Keratinocyte (primary cell): Measurements from ENCODE around the gene LMO7. TPM values are rescaled to one million over a fixed set of nuclear protein-coding genes. Genes with fewer than 3 reads are reported as not detected.

ENCODE experiments used
- DNase-seq: peaks from one replicate; pipeline ENCODE4 v3.0.0-alpha.2; 2011; ENCODE audit warnings: low read depth, missing footprints, low spot score
- FAIRE-seq: peaks from 2 replicates; lab custom pipeline; 2011; peaks lifted over from hg19 to GRCh38; lab: Jason Lieb, UNC
- H2AFZ ChIP-seq: 2 replicates; pipeline ENCODE4 v1.6.0; 2012; ENCODE audit warnings: low read length, control low read depth, inconsistent platforms; ENCODE audit not compliant: control insufficient read depth
- H3K27ac ChIP-seq: 2 replicates; pipeline ENCODE4 v1.5.1; 2011; ENCODE audit warnings: low read length; ENCODE audit not compliant: control insufficient read depth, insufficient read depth
- H3K27me3 ChIP-seq: 3 replicates; pipeline ENCODE4 v1.6.0; 2011; ENCODE audit warnings: low read length; ENCODE audit not compliant: control insufficient read depth, insufficient read depth; ENCODE audit errors: extremely low read depth
- H3K36me3 ChIP-seq, 2 experiments: 2 replicates in 1 of 2; 3 replicates in 1 of 2; pipeline ENCODE4 v1.5.1; 2011; ENCODE audit warnings: low read length in 2 of 2, mild to moderate bottlenecking in 1 of 2; ENCODE audit not compliant: control insufficient read depth in 2 of 2, insufficient read depth in 2 of 2; ENCODE audit errors: extremely low read depth in 1 of 2
- H3K4me1 ChIP-seq: 3 replicates; pipeline ENCODE4 v1.5.1; 2011; ENCODE audit warnings: low read length; ENCODE audit not compliant: control insufficient read depth, insufficient read depth; ENCODE audit errors: extremely low read depth
- H3K4me2 ChIP-seq: 3 replicates; pipeline ENCODE4 v1.6.0; 2011; ENCODE audit warnings: low read depth, low read length; ENCODE audit not compliant: control insufficient read depth, insufficient read depth; ENCODE audit errors: extremely low read depth
- H3K4me3 ChIP-seq, 3 experiments: fragments of 200-600 bp in 1 of 3; sonication (generic) in 1 of 3; 2 replicates in 2 of 3; 3 replicates in 1 of 3; pipeline ENCODE4 v1.5.1; 2011 to 2016; ENCODE audit warnings: low read length in 3 of 3, mild to moderate bottlenecking in 3 of 3, control low read depth in 2 of 3, inconsistent platforms in 1 of 3, low read depth in 1 of 3, mixed read lengths in 1 of 3, mixed run types in 1 of 3, moderate library complexity in 1 of 3; ENCODE audit not compliant: control insufficient read depth in 2 of 3, insufficient read depth in 2 of 3; ENCODE audit errors: extremely low read depth in 1 of 3
- H3K79me2 ChIP-seq: 2 replicates; pipeline ENCODE4 v1.6.0; 2012; ENCODE audit warnings: low read length; ENCODE audit not compliant: control insufficient read depth, insufficient read depth
- H3K9ac ChIP-seq: 3 replicates; pipeline ENCODE4 v1.6.0; 2011; ENCODE audit warnings: low read length; ENCODE audit not compliant: control insufficient read depth, insufficient read depth; ENCODE audit errors: extremely low read depth
- H3K9me1 ChIP-seq: 3 replicates; pipeline ENCODE4 v1.6.0; 2011; ENCODE audit warnings: low read length; ENCODE audit not compliant: control insufficient read depth, insufficient read depth; ENCODE audit errors: extremely low read depth
- H3K9me3 ChIP-seq: 2 replicates; pipeline ENCODE4 v1.5.1; 2012; ENCODE audit warnings: low read depth, low read length; ENCODE audit not compliant: control insufficient read depth
- H4K20me1 ChIP-seq: 3 replicates; pipeline ENCODE4 v1.6.0; 2011; ENCODE audit warnings: low read length; ENCODE audit not compliant: control insufficient read depth, insufficient read depth; ENCODE audit errors: extremely low read depth
- CTCF ChIP-seq, 3 experiments: IDR thresholded peaks in 1 of 3; conservative IDR thresholded peaks in 1 of 3; optimal IDR thresholded peaks in 1 of 3; 2 replicates in 2 of 3; 3 replicates in 1 of 3; pipeline versions ENCODE3 to v1.5.1; 2011; ENCODE audit warnings: low read length in 3 of 3, mild to moderate bottlenecking in 3 of 3, moderate library complexity in 2 of 3, control low read depth in 1 of 3, inconsistent platforms in 1 of 3; ENCODE audit not compliant: insufficient read depth in 2 of 3; ENCODE audit errors: extremely low read depth in 1 of 3
- EZH2 ChIP-seq: IDR thresholded peaks from one replicate; pipeline ENCODE4 v1.6.1; 2012; ENCODE audit warnings: inconsistent platforms, mild to moderate bottlenecking, low read length, moderate library complexity
- dilution Hi-C: fragments of 300-500 bp; cut with MboI; formaldehyde crosslinking; loops from one replicate; pipeline ENCODE4 v1.7.0; 2020; ENCODE audit warnings: low sequenced_read_pairs; ENCODE audit not compliant: extremely low pct_ligation_motif_present
- polyA plus RNA-seq, 5 experiments: library from polyadenylated mRNA; depleted of rRNA in 3 of 5; stranded (reverse) in 3 of 5; stranded (forward) in 1 of 5; unstranded in 1 of 5; fragments of >200 nt; gene quantifications; 1 replicate in 1 of 5; 2 replicates in 3 of 5; 3 replicates in 1 of 5; pipeline versions ENCODE4 v1.2.1 to v1.2.3, GENCODE V29; 2011 to 2012; ENCODE audit warnings: missing spikeins in 2 of 5, low read depth in 1 of 5, low replicate concordance in 1 of 5

The LMO7 gene
- polyA plus RNA-seq, 1 donor (not counting 4 experiments of a cell fraction or from before 2014, with no cell fraction given): 8.9 TPM

- no peaks in the 10 kb centered on the region for H3K36me3 ChIP-seq
- H4K20me1 ChIP-seq: no peaks in the 10 kb centered on the region
- no peak for FAIRE-seq
- H3K9me1 ChIP-seq: no peaks in the 10 kb centered on the region
- dilution Hi-C loops: no loop called here
- H3K9me3 ChIP-seq: no peaks in the 10 kb centered on the region
- H3K9ac ChIP-seq: no peak overlapping the region
- no peak overlapping the region for H3K27ac ChIP-seq
- H3K4me2 ChIP-seq: no peak overlapping the region
- H2AFZ ChIP-seq: no peak overlapping the region
- no peak for TF ChIP-seq EZH2
- TF ChIP-seq CTCF (optimal IDR thresholded peaks at IDR 0.05 in 1 of 3, IDR thresholded peaks at IDR 0.05 in 1 of 3, conservative IDR thresholded peaks at IDR 0.05 in 1 of 3; ENCODE audit: extremely low read depth in 1 of 3, insufficient read depth in 2 of 3, low read length in 3 of 3): no peak
- no peak overlapping the region for H3K4me3 ChIP-seq
- H3K79me2 ChIP-seq: no peaks in the 10 kb centered on the region
- DNase-seq: no peak
- no peaks in the 10 kb centered on the region for H3K27me3 ChIP-seq
- no peaks in the 10 kb centered on the region for H3K4me1 ChIP-seq
Observed at GRCh38 chr13:75832812-75833211, 196.7 kb downstream of the LMO7 start.

- no peaks in the 10 kb centered on the region for H3K27me3 ChIP-seq
- H3K9ac ChIP-seq: no peak overlapping the region
- TF ChIP-seq CTCF (optimal IDR thresholded peaks at IDR 0.05 in 1 of 3, IDR thresholded peaks at IDR 0.05 in 1 of 3, conservative IDR thresholded peaks at IDR 0.05 in 1 of 3; ENCODE audit: extremely low read depth in 1 of 3, insufficient read depth in 2 of 3, low read length in 3 of 3) (no peak), EZH2 (no peak)
- no peak overlapping the region for H3K4me3 ChIP-seq
- no peaks in the 10 kb centered on the region for H3K36me3 ChIP-seq
- no peak overlapping the region for H2AFZ ChIP-seq
- H3K4me2 ChIP-seq: no peak overlapping the region
- no peaks in the 10 kb centered on the region for H3K9me1 ChIP-seq
- H4K20me1 ChIP-seq: no peaks in the 10 kb centered on the region
- dilution Hi-C loops: no loop called here
- H3K27ac ChIP-seq: no peak overlapping the region
- FAIRE-seq (no peak), DNase-seq (no peak)
- H3K4me1 ChIP-seq: no peaks in the 10 kb centered on the region
- no peaks in the 10 kb centered on the region for H3K9me3 ChIP-seq
- no peaks in the 10 kb centered on the region for H3K79me2 ChIP-seq
Observed at GRCh38 chr13:75836441-75836840, 200.3 kb downstream of the LMO7 start.
